ENCODE results near the gene PRLH. TPM values are rescaled to one million over a fixed set of nuclear protein-coding genes. Genes with fewer than 3 reads are reported as not detected.

PRLH gene
- total and polyA plus RNA-seq, 2 of the 13 experiments (the other 11 are each of a cell fraction or from before 2014, with no cell fraction given): not detected

GRCh38 chr2:237549643-237550415, 16.5 kb upstream of the PRLH start (continued):
- no peak for TF ChIP-seq PRDM15 (CRISPR knock-in tag; IDR thresholded peaks at IDR 0.05)
- TF ChIP-seq ZFP82 (CRISPR knock-in tag; IDR thresholded peaks at IDR 0.05; ENCODE audit: borderline replicate concordance): no peak
- TF ChIP-seq ZNF879 (CRISPR knock-in tag; IDR thresholded peaks at IDR 0.05): no peak
- TF ChIP-seq CTCF (CRISPR knock-in tag; IDR thresholded peaks at IDR 0.05): no peak
- no peak for TF ChIP-seq HNF4G (IDR thresholded peaks at IDR 0.05; ENCODE audit: borderline replicate concordance, low read depth, low read length)
- TF ChIP-seq HNF4G (CRISPR knock-in tag; IDR thresholded peaks at IDR 0.05; ENCODE audit: borderline replicate concordance, low read depth): no peak
- TF ChIP-seq CERS6 (CRISPR knock-in tag; IDR thresholded peaks at IDR 0.05): no peak
- TF ChIP-seq ZNF101 (CRISPR knock-in tag; IDR thresholded peaks at IDR 0.05; ENCODE audit: borderline replicate concordance, low read depth): no peak
- TF ChIP-seq FOXM1 (CRISPR knock-in tag; IDR thresholded peaks at IDR 0.05): no peak
- TF ChIP-seq ZNF737 (CRISPR knock-in tag; IDR thresholded peaks at IDR 0.05; ENCODE audit: borderline replicate concordance): no peak
- TF ChIP-seq ZNF333 (CRISPR knock-in tag; IDR thresholded peaks at IDR 0.05; ENCODE audit: borderline replicate concordance): no peak
- no peak for TF ChIP-seq FOXP4 (CRISPR knock-in tag; IDR thresholded peaks at IDR 0.05)
- TF ChIP-seq SCMH1 (CRISPR knock-in tag; IDR thresholded peaks at IDR 0.05; ENCODE audit: borderline replicate concordance): no peak
- TF ChIP-seq HMG20B (CRISPR knock-in tag; conservative IDR thresholded peaks at IDR 0.05): no peak
- TF ChIP-seq SMYD3 (CRISPR knock-in tag; IDR thresholded peaks at IDR 0.05): no peak
- TF ChIP-seq MAX (IDR thresholded peaks at IDR 0.05): peak; percentile 72
- no peak for TF ChIP-seq CBX1 (IDR thresholded peaks at IDR 0.05; ENCODE audit: low read depth)
- TF ChIP-seq HOXA9 (CRISPR knock-in tag; IDR thresholded peaks at IDR 0.05; ENCODE audit: borderline replicate concordance): no peak
- no peak for TF ChIP-seq ZNF784 (CRISPR knock-in tag; IDR thresholded peaks at IDR 0.05; ENCODE audit: borderline replicate concordance)
- no peak for TF ChIP-seq ZFAT (CRISPR knock-in tag; conservative IDR thresholded peaks at IDR 0.05)
